HL-60 (cell line): ENCODE results near the gene ADGRA1.

ENCODE experiments used
- CTCF ChIP-seq: IDR thresholded peaks from one replicate; pipeline ENCODE4 v1.5.1; 2011; ENCODE audit warnings: low read length, control low read depth, inconsistent platforms; ENCODE audit not compliant: insufficient read depth
- POLR2AphosphoS5 ChIP-seq: IDR thresholded peaks from 2 replicates; pipeline ENCODE4 v1.6.1; 2012; ENCODE audit warnings: low read depth
- REST ChIP-seq: IDR thresholded peaks from 2 replicates; pipeline ENCODE4 v1.6.1; 2012; ENCODE audit warnings: low read depth; ENCODE audit not compliant: insufficient replicate concordance

DNA sequence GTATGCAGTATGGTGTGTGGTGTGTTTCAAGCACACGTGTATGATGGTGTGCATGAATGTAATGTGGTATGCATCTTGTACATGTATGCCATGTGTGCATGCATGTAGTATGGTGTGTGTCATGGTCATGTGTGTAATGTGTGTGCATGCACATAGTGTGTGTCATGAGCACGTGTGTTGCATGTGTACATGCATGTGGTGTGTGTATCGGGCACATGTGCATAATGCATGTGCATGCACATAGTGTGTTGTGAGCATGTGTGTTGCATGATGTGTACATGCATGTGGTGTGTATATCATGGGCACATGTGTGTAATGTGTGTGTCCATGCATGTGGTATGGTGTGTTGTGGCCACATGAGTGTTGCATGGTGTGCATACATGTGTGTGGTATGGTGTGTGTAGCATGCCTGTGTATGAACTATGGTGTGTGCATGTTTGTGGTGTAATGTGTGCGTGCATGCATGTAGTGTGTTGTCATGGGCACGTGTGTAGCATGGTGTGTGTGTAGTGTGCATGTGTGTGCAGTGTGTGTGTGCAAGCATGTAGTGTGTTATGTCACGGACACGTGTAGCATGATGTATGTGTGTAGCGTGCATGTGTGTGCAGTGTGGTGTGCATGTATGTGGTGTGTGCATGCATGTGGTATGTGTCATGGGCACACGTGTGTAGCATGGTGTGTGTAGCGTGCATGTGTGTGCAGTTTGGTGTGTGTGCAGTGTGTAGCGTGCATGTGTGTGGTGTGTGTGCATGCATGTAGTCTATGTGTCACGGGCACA lies 89.8 kb downstream of the ADGRA1 start:
- TF ChIP-seq CTCF = no peak
- no peak for TF ChIP-seq REST
- TF ChIP-seq POLR2AphosphoS5 = no peak
